Sigmoid colon (tissue), 3 donors: ENCODE data around the gene TTI1.

Experiments used
- POLR2A ChIP-seq, 2 donors: fragments of 450-650 bp; IDR thresholded peaks; one replicate each; pipeline ENCODE4 v1.6.1; 2016; ENCODE audit warnings: antibody characterized with exemption in 2 of 2, mild to moderate bottlenecking in 2 of 2, moderate library complexity in 2 of 2
- TF ChIP-seq, protein P1 (sequence below), 4 experiments: fragments of 450-650 bp in 3 of 4; fragments of 200-600 bp in 1 of 4; IDR thresholded peaks; one replicate each; pipeline ENCODE4 v1.5.1; 2016 to 2019; ENCODE audit warnings: antibody characterized with exemption in 4 of 4, mild to moderate bottlenecking in 3 of 4, moderate library complexity in 2 of 4

DNA sequence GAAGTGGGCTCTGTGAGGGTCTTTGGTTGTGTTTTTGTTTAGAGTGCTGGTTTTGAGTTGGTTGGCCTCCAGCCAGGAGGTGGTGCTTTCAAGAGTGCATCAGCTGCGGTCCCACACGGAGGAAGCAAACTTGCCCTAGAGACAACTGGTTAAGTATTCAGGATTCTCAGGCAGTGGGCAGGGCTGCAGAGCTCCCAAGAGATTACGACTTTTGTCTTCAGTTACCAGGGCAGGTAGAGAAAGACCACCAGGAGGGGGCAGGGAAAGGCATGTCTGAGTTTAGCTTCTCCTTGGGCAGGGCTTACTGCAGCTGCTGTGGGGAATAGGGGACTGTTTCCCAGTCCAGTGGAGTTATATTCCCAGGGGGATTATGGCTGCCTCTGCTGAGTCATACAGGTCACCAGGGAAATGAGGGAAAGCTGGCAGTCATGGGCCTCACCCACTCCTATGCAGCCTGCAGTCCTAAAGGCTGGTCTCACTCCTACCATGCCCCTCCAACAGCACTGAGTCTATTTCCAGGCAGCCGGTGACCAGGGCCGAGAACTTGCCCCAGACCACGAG lies 64.3 kb downstream of the TTI1 start:
- TF ChIP-seq, protein P1, sequence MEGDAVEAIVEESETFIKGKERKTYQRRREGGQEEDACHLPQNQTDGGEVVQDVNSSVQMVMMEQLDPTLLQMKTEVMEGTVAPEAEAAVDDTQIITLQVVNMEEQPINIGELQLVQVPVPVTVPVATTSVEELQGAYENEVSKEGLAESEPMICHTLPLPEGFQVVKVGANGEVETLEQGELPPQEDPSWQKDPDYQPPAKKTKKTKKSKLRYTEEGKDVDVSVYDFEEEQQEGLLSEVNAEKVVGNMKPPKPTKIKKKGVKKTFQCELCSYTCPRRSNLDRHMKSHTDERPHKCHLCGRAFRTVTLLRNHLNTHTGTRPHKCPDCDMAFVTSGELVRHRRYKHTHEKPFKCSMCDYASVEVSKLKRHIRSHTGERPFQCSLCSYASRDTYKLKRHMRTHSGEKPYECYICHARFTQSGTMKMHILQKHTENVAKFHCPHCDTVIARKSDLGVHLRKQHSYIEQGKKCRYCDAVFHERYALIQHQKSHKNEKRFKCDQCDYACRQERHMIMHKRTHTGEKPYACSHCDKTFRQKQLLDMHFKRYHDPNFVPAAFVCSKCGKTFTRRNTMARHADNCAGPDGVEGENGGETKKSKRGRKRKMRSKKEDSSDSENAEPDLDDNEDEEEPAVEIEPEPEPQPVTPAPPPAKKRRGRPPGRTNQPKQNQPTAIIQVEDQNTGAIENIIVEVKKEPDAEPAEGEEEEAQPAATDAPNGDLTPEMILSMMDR (IDR thresholded peaks at IDR 0.05): no peak
- no peak for TF ChIP-seq POLR2A (IDR thresholded peaks at IDR 0.05)
